Activated naive CD8-positive, alpha-beta T cell treated with anti-CD3 and anti-CD28 coated beads, Interleukin-2, amount 10 ng/mL, durations not matched to agents 7 days and 5 days (primary cell): Measurements from ENCODE around the gene SYS1. TPM values are rescaled to one million over a fixed set of nuclear protein-coding genes. Genes with fewer than 3 reads are reported as not detected.
A peak's percentile ranks its signal among the peaks of the same experiment; 100 is the strongest.
"Not testable (repeated sequence)": the region's sequence is repeated elsewhere in the genome, so short reads cannot be mapped to it uniquely, and the experiment has no call there.

ENCODE experiments used
- ATAC-seq: fragments of 150-1000 bp; cut with Tn5 transposase; one replicate; pipeline ENCODE4 v1.10.0; 2021; ENCODE audit warnings: low read depth, moderate library complexity
- POLR2A ChIA-PET: fragments of 350-600 bp; sonication (Branson Sonifier 250); formaldehyde crosslinking; loops from one replicate; lab custom pipeline; 2021; ENCODE audit warnings: antibody characterized with exemption; lab: Charles Lee
- DNase-seq: peaks from one replicate; pipeline ENCODE4 v3.0.0; 2021
- H3K27ac Mint-ChIP-seq: one replicate; pipeline ENCODE4 v1.8.0; 2022; ENCODE audit warnings: mild to moderate bottlenecking, mixed read lengths
- H3K27me3 Mint-ChIP-seq: one replicate; pipeline ENCODE4 v1.8.0; 2022; ENCODE audit warnings: mild to moderate bottlenecking, moderate library complexity, mixed read lengths
- H3K36me3 Mint-ChIP-seq: one replicate; pipeline ENCODE4 v1.8.0; 2021; ENCODE audit warnings: mild to moderate bottlenecking, mixed read lengths
- H3K4me1 Mint-ChIP-seq: one replicate; pipeline ENCODE4 v1.8.0; 2021; ENCODE audit warnings: mixed read lengths
- H3K4me3 Mint-ChIP-seq: one replicate; pipeline ENCODE4 v1.8.0; 2022; ENCODE audit warnings: mild to moderate bottlenecking, moderate library complexity, mixed read lengths
- H3K9me3 Mint-ChIP-seq: one replicate; pipeline ENCODE4 v1.8.0; 2021; ENCODE audit warnings: mixed read lengths
- total RNA-seq, 2 experiments: library from RNA; stranded (reverse); gene quantifications; one replicate each; pipeline ENCODE4 v1.2.3, GENCODE V29; 2021

Gene SYS1
- total RNA-seq, 2 experiments from 2014 or later, result 34.9 to 38.6 TPM

DNA sequence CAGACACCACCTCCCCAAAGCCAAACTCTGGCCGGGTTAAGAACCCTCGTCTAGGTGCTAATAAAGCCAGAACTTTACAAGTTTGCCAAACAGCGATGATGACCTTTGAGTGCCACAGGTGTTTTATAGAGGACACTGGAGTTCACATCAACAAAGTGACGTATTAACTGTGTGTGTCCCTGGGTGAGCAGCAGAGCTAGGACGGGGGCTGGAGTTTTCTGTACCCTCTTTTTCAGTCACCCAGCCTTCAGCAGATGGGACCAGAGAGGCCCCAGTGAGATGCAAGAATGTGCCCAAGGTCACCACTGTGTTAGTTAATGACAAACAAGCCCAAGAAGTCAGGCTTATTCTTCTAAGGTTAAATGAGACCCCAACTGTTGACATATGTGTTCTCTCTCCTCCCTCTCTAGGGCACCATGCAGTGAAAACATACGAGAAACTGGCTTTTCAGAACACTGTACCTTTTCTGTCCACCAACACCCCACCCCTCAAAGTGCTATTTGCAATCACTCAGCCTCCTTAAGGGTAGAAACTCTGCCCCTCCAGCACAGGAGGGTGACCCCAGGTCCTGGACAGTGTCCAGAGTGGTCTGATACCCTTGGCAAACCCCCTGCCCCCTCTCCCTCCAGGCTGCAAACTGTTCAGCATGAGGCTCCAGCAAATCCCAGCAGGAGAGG is 20.0 kb upstream of the SYS1 start:
- Mint-ChIP-seq H3K4me3 (no peak overlapping the region), H3K27ac (no peak overlapping the region), H3K27me3 (peaks cover 1% of the 10 kb centered on the region), H3K4me1 (peaks cover 19% of the 10 kb centered on the region), H3K9me3 (no peaks in the 10 kb centered on the region), H3K36me3 (no peaks in the 10 kb centered on the region)
- ATAC-seq, result no peak
- DNase-seq, result no peak
- POLR2A ChIA-PET, result no interaction called here

GRCh38 chr20:45343532-45344167 is 19.3 kb upstream of the SYS1 start:
- Mint-ChIP-seq H3K27me3 (peaks cover 1% of the 10 kb centered on the region), H3K9me3 (no peaks in the 10 kb centered on the region), H3K27ac (no peak overlapping the region), H3K4me3 (no peak overlapping the region), H3K4me1 (peaks cover 21% of the 10 kb centered on the region), H3K36me3 (no peaks in the 10 kb centered on the region)
- POLR2A ChIA-PET, result no interaction called here
- ATAC-seq (no peak), DNase-seq (no peak)

DNA sequence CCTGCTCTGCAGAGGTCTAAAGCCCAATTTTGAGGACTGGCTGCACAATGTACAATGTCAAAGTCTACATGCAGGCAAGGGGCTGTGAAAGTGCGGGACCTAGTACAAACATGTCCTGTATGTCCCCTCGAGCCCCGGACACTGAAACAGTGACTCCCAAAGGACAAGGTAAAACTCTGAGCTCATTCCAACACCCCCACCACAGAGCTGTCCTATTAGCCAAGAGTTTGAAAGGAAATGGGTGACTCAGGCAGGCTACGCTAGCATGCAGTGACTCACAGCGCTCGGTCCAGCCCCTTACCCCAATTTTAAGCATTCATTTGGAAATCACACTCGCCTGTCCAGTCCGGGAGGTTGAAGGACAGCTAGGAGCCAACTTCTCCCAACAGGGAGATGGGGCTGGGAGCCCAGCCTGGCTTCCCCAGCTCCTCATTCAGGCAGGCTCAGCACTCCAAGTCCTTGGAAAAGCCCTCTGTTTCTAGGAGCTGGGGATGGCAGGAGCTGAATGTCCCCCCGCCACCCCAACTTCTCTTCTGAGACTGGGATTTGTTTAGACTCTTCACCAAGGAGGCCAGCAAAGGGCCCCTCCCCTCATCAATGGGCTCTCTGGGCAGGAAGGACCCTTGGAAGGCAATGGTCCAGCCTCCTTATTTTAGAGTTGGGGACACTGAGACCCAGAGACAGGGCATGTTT is 18.6 kb upstream of the SYS1 start:
- Mint-ChIP-seq H3K27ac (no peak overlapping the region), H3K27me3 (peaks cover 1% of the 10 kb centered on the region), H3K36me3 (no peaks in the 10 kb centered on the region), H3K4me3 (no peak overlapping the region), H3K4me1 (peaks cover 21% of the 10 kb centered on the region), H3K9me3 (no peaks in the 10 kb centered on the region)
- DNase-seq, result no peak
- POLR2A ChIA-PET, result no interaction called here
- no peak for ATAC-seq

DNA sequence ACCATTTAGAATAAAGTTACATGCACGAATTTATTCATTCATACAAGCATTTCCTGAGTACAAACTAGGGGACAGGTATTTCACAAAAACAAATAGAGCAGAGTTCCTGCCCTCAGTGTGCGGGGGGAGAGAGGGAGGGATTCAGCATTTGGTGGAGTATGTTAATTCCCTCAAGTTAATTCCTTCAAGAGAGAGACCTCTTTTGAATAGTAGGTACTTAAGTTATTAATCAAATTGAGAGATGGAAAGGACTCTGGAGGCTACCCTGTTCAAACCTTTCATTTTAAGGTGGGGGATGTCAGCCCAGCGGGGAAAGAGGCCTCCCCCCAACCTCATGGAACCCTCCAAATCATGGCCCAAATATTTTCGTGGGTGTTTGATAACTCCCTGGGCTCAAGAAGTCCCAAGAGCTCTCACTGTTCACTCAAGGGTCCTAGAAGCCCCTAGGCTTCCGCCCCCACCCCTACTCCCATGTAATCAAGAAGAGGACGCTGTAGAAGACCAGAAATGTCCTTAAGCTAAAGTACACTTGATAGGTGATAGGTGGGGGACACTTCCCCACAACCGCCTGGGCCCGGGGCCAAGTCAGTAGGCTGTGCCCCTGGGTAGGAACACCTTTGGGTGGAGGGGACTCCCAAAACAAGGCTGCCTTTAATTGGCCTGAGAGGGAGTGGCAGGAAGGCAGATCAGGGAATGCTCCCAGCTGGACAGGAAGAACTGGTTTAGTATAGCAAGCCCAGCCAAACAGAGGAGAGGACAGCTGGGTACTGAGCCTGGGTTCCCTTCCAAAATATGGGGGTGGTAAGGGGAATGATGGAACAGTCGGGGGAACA is 17.6 kb upstream of the SYS1 start:
- Mint-ChIP-seq H3K27me3 (peaks cover 1% of the 10 kb centered on the region), H3K4me3 (no peak overlapping the region)
- POLR2A ChIA-PET, result no interaction called here

GRCh38 chr20:45346291-45346718 is 16.7 kb upstream of the SYS1 start:
- POLR2A ChIA-PET, result interaction anchor here (3.2 kb wide), 1 partner anchor 16 kb away, joined by 14 read pairs; the partner anchor contains the start of gene SYS1
- ATAC-seq (no peak), DNase-seq (no peak)
- Mint-ChIP-seq H3K4me3 (peak overlapping the region; percentile 18), H3K27ac (no peak overlapping the region), H3K27me3 (peaks cover 1% of the 10 kb centered on the region), H3K9me3 (no peaks in the 10 kb centered on the region), H3K36me3 (no peaks in the 10 kb centered on the region), H3K4me1 (peaks cover 21% of the 10 kb centered on the region)

More for the DNA sequence above, 17.6 kb upstream of the SYS1 start:
- H3K36me3 Mint-ChIP-seq, result no peaks in the 10 kb centered on the region
- H3K4me1 Mint-ChIP-seq, result peaks cover 21% of the 10 kb centered on the region
- DNase-seq (no peak), ATAC-seq (no peak)
- H3K27ac Mint-ChIP-seq, result no peak overlapping the region
- H3K9me3 Mint-ChIP-seq, result no peaks in the 10 kb centered on the region

DNA sequence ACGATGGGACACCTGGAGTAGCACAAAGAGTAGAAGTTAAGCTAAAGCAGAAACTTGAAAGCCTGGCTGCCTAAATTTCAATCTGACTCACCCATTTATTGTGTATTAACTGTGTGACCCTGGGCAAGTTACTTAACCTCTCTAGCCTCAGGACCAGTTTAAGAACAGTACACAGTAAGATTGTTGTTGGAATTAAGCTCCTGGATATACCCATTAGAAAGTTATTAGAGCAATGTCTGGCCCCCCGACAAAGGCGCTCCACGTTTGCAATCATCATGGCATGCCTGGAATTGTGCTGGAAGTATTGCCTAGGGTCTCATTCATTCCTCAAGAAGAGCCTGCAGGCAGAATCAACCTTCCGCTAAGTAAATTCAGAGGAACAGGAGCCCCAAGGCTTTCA is 16.1 kb upstream of the SYS1 start:
- ATAC-seq (no peak), DNase-seq (no peak)
- Mint-ChIP-seq H3K36me3 (no peaks in the 10 kb centered on the region), H3K27ac (no peak overlapping the region), H3K4me3 (peak overlapping the region; percentile 81), H3K27me3 (peaks cover 1% of the 10 kb centered on the region), H3K9me3 (no peaks in the 10 kb centered on the region), H3K4me1 (peaks cover 21% of the 10 kb centered on the region)
- POLR2A ChIA-PET, result interaction anchor here (3.2 kb wide), 1 partner anchor 16 kb away, joined by 14 read pairs; the partner anchor contains the start of gene SYS1

DNA sequence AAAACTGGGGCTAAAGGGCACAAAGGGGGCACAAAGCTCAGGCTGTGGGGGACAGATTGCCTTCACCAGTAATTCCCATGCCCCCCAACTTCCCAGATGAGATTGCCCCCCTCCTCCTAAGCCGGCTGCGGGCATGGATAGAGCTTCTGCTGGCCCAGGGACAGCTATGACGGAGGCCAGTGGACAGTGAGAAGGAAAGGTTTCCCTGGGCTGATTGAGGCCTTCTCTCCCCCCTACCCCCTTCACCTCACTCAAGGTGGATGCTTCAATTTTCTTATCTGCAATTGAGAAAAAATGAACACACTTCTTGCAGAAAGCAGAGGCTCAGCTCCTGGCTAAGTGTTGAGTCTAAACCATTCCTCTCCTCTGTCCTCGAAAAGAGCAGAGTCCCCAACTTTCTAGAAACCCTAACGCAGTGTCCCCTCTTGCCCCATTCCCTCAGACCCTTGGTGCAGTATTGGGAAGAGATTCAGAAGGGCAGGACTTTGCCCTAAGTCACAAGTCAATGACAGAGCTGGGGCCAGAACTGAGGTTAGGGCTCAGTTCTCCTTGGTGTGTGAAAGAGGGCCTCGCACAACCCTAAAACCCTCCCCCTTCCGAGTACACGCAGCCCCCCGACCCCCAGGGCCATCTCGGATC is 15.5 kb upstream of the SYS1 start:
- Mint-ChIP-seq H3K4me1 (peaks cover 21% of the 10 kb centered on the region), H3K4me3 (peak overlapping the region; percentile 81), H3K27me3 (peaks cover 1% of the 10 kb centered on the region), H3K36me3 (no peaks in the 10 kb centered on the region), H3K27ac (peak overlapping the region; percentile 54), H3K9me3 (no peaks in the 10 kb centered on the region)
- POLR2A ChIA-PET, result interaction anchor here (1.0 to 3.2 kb wide), 4 partner anchors 15 to 89 kb away, joined by 4 to 14 read pairs (median 4); partner anchors contain the start of gene SYS1
- DNase-seq (no peak), ATAC-seq (no peak)

DNA sequence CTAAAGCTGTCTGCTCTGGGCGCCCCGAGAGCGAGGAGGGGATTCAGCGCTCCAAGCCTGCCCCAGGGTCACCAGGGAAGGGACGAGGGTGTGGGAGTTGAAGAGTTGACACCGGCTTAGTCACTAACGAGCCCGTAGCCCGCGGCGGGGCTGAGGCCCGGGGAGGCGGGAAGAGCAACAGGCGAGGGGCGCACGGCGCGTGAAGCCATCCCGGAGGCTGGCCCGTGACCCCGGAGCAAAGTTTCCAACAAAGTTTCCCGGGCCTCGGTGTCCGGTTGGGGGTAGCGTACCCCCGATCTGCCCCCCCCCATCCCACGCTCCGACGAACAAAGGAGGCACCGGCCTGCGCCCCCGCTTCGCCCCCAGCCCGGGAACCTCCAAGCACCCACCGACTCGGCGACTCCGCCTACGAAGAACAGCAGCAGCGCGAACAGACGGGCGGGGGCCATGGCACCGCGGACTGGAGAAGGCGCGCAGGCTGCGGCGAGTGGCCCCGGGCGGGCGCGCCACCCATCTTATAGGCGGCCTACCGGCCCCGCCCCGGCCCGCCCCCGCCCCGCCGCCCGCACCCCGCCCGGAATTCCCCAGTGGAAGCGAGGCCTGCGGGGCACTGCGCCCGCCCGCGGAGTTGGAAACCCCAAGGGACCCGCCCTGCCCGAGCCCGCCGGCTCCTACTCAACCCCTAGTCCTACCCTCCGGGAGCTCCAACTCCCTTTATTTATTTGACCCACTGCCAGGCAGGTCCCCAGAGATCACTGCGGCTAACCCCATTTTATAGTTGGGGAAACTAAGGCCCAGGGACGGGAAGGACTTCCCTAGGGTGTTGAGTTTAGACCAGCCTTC is 14.8 kb upstream of the SYS1 start, which contains the start of gene SDC4:
Gene SDC4, minus strand, starts transcription at position 489 of the 843 bp plus-strand sequence. Its CDS starts 40 bp downstream, at position 449.
- DNase-seq (peak; percentile 67), ATAC-seq (peak; percentile 78)
- no peaks in the 10 kb centered on the region for H3K9me3 Mint-ChIP-seq
- H3K27ac Mint-ChIP-seq, result peak within 1 kb of the TSS; percentile 64
- H3K27me3 Mint-ChIP-seq, result peaks cover 1% of the 10 kb centered on the region
- peak within 1 kb of the TSS; percentile 81 for H3K4me3 Mint-ChIP-seq
- no peaks in the 10 kb centered on the region for H3K36me3 Mint-ChIP-seq
- peaks cover 22% of the 10 kb centered on the region for H3K4me1 Mint-ChIP-seq
- POLR2A ChIA-PET, result interaction anchor here (1.0 to 3.2 kb wide), 6 partner anchors 9 to 89 kb away, joined by 3 to 14 read pairs (median 4); partner anchors contain the start of gene SYS1

- H3K36me3 Mint-ChIP-seq, result no peaks in the 10 kb centered on the region
- DNase-seq (no peak), ATAC-seq (no peak)
- peaks cover 39% of the 10 kb centered on the region for H3K4me1 Mint-ChIP-seq
- POLR2A ChIA-PET, result no interaction called here
- no peak overlapping the region for H3K27ac Mint-ChIP-seq
- H3K4me3 Mint-ChIP-seq, result no peak overlapping the region
- no peaks in the 10 kb centered on the region for H3K9me3 Mint-ChIP-seq
- peaks cover 1% of the 10 kb centered on the region for H3K27me3 Mint-ChIP-seq
These were observed 12.7 kb upstream of the SYS1 start for GRCh38 chr20:45350217-45350616.

DNA sequence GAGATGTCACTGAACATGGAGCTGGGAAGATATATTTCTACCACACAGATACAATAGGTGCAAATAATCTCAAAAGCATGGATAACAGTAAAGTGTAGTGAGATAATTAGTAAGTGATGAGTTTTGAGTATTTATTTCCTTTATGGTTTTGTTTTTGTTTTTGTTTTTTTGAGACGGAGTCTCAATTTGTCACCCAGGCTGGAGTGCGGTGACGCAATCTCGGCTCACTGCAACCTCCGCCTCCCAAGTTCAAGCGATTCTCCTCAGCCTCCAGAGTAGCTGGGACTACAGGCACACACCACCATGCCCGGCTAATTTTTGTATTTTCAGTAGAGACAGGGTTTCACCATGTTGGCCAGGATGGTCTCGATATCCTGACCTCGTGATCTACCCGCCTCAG is 12.2 kb upstream of the SYS1 start:
- DNase-seq, ATAC-seq, H3K9me3 Mint-ChIP-seq, H3K36me3 Mint-ChIP-seq, H3K4me3 Mint-ChIP-seq, H3K27me3 Mint-ChIP-seq, POLR2A ChIA-PET, H3K27ac Mint-ChIP-seq: not testable (repeated sequence)
- peaks cover 41% of the 10 kb centered on the region for H3K4me1 Mint-ChIP-seq

DNA sequence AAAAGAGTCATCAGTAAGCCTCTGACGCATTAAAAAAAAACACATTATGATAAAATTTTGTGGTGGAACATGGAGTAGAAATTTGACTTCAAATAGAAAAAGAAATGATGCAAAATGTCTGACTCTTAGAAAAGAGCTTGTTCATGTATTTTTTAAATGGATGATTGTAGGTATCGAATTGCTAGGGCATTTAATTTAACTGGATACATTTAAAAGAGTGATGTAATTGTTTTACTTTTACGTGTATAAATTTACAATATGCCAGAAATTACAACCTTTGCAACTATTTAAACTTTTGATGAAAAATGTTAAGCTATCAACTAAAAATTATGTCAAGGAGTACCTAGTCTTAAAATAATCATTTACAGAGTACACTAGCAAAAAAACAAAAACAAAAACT is 10.2 kb upstream of the SYS1 start:
- Mint-ChIP-seq H3K4me3 (no peak overlapping the region), H3K36me3 (no peaks in the 10 kb centered on the region), H3K27me3 (no peaks in the 10 kb centered on the region), H3K27ac (no peak overlapping the region), H3K4me1 (peaks cover 39% of the 10 kb centered on the region), H3K9me3 (no peaks in the 10 kb centered on the region)
- no peak for DNase-seq
- POLR2A ChIA-PET, result interaction anchor here (1.2 kb wide), 1 partner anchor 10 kb away, joined by 3 read pairs; the partner anchor contains the start of gene SYS1
- no peak for ATAC-seq
